Measurements from ENCODE around the gene OR12D1.
"Not testable (repeated sequence)": the region's sequence is repeated elsewhere in the genome, so short reads cannot be mapped to it uniquely, and the experiment has no call there.

The OR12D1 gene

DNA sequence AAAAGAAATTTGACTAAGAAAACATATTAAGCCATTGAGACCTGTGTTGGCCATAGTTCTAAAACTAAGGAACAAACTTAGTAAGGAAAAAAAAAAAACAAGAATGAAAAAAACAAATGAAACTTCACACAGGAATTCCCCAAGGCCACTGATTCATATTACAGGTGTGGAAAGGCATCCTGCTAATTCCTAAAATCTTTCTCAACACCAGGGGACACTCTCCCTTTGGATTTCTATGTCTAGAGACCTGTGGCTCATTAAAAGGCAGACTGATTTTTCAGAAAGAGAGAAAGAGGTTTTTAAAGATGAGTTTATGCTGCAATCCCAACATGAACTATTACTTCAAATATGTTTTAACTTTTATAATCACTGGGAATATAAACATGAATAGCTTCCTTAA lies at the start of gene OR12D1:
TSS of gene OR12D1 (plus strand) at position 341 of the 400 bp plus-strand sequence.
- peak; percentile 5 for DNase-seq (ENCODE audit: low spot score)
- no peak for FAIRE-seq

DNA sequence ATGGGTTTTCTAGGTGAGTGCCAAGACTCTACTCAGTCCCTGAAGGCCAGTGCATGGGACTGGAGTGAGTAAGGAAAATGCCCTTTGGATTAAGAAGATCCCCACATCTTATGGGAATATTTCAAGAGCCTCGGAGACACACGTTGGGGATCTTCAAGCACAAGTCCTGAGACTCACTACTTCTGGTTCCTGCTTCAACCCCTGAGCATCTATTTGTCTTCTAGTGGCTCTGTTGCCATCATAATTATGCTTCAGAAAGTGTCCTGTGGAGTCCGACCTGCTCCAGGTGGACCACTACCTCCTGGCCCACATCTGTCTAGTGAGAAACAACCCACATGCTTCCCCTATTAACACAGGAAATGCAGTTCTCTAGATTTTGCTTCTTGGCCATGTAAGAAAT lies 46.0 kb upstream of the OR12D1 start, which contains the start of gene OR5V1:
TSS of gene OR5V1 (minus strand) at position 101 of the 400 bp plus-strand sequence. CDS start 12,670 bp downstream, outside the sequence.
- no peak for FAIRE-seq

DNA sequence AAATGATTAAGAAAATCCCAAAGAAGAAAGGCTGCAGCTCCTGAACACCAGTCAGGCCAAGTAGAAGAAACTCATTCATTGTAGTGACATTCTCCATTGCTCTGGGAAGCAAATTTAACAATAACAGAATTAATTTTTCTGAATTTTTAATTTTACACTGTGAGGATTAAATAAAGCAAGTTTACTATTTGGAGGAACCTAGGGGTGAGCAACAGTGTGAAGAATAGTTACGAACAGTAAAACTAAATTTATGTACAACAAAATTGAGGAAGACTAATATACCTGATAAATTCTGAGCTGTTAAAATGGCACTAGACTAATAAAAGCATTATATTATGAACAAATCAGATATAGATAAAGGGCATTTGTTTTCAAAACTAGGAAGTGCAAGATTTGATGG lies 39.5 kb upstream of the OR12D1 start, which contains the start of gene OR12D3:
TSS of gene OR12D3 (minus strand) at position 101 of the 400 bp plus-strand sequence. CDS start at position 97, 4 bp downstream.
- DNase-seq (ENCODE audit: low spot score): no peak
- no peak for FAIRE-seq

More for the DNA sequence above, 46.0 kb upstream of the OR12D1 start, which contains the start of gene OR5V1:
- no peak for DNase-seq (ENCODE audit: low spot score)

DNA sequence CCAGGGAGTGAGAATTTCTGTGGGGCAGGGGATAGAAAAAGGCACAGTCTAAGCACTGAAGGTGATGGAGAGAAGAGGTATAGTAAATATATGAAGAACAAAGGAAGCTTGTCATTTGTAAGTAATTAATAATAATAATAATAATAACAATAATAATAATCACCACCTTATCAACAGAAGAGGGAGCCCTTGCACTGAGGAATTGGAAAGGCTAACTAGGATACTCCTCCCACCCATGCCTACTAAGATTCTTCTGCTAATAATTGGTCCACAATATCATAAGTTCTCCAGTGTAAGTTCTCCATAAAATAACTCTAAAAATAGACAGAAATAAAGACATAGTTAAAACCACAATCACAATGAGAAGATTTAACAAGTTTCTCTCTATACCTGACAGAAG lies 38.7 kb upstream of the OR12D1 start:
- DNase-seq (ENCODE audit: low spot score) (no peak), FAIRE-seq (no peak)

DNA sequence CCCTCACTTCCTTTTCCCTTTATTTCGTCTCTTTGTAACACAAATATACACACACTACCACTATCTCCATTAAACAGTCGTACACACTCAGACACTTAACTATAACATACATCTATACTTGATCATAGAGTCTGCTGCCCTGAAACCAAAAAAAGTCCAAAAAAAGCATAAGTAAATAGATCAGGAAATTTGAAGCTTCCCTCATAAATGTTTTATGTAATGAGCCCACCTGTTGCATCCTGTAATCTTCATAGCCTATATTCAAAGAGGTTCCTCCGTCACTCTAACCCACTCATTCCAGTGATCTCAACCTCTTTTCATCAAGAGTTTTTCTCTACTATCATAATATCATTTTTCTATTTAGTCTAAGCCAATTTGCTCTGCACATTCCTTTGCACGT lies 26.2 kb upstream of the OR12D1 start:
- DNase-seq (ENCODE audit: low spot score) (no peak), FAIRE-seq (no peak)

DNA sequence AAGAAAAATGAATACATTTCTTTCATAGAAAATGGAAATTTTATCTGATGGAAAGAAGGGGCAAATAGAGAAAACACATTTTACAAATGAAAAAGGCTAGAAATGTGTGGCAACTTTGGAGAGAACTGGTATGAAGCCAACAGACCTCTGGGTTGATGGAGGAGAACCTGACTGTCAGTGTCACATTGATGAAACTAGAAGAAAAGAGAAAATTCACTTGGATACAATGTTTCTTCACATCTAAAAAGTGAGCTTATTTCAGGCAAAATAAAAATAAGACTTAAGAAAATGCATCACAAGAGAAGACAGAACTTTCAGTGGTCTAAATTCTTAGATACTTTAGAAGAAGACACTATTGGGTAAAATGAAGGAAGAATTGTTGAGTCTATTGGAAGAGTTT lies 19.4 kb upstream of the OR12D1 start, which contains the start of gene OR12D2:
TSS of gene OR12D2 (plus strand) at position 301 of the 400 bp plus-strand sequence. CDS start 1,069 bp downstream, outside the sequence.
- DNase-seq (ENCODE audit: low spot score): no peak
- no peak for FAIRE-seq

DNA sequence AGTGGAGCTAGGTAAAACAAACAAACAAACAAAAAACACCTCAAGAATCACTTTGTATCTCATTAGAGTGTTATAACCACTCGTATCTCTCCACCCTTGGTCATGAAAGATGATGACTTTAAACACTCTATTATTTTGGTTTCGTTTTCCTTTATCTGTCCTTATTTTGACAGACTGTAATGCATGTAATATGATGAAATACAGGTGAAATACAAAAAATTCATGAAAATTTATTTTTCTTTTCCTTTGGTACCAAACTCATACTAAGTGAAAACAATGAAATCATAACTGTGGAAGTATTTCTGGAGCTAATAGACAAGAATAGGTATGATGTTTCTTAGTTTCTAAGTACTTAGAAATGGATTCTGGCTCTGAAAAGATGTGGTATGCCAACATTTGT lies 15.2 kb upstream of the OR12D1 start:
- DNase-seq (ENCODE audit: low spot score) (no peak), FAIRE-seq (no peak)

DNA sequence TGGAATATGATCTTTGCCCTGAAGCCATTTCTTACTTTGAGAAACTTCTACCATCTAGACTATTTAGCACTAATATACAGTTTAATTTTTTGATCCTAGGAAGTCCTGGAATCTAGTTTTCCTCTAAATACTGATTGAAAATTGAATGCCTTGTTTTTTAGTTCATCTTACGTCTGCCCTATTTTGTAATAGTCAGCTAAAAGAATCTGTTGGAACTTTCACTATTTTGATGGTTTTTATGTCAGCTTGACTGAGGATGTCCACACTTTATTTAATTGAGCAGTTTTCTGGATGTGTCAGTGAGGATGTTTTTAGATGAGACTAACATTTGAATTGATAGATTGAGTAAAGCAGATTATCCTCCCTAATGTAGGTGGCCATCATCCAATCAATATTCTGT lies 10.9 kb upstream of the OR12D1 start:
- no peak for DNase-seq (ENCODE audit: low spot score)
- no peak for FAIRE-seq

DNA sequence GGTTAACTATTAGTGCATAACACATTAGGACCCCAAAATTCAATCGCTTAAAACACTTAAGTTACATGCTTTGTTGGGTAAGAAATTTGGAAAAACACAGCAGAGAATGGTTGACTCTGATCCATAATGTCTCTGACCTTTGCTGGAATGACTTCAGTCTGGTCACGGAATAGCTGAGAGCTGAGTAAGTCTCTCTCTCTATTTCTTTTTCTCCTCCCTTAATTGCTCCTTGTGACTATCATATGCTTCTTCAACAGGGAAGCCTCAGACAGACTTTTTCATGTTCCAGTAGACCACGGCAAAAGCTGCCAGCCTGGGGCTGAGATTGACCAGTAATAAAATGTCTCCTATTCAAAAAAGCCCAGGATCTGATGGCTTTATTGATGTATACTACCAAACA lies 4.8 kb downstream of the OR12D1 start:
- DNase-seq (ENCODE audit: low spot score) (peak; percentile 14), FAIRE-seq (no peak)

DNA sequence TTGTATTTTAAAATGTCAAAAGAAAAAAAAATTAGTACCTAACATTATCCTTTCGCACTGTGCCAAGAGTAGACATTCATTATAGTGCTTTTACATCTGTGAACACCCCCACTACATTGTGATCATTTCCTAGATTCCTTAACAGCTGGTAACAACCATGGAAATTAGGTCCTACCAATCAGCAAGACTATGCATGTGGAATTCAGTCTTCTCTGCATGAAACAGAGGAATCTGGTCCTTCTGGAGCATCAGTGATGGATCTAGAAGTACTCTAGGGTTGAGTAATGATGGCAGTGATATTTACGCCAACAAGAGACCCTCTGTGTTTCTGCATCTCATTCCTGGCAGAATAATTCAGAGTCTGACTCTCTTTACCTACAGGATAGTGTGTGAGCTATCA lies 9.4 kb downstream of the OR12D1 start:
- no peak for FAIRE-seq

DNA sequence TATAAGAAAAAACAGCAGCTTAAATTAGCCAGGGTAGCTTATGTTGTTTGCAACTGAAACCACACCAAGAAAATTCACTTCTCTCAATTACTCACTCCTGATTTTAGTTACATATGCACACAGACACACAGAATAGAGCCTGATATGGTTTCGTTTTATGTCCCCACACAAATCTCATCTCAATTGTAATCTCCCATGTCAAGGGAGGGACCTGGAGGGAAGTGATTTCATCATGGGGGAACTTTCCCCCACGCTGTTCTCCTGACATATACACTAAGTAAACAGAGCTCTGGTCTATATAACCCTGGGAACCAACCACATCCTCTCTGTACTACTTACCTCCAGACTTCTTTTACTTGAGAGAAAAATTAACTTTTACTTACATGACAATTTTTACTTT lies 9.8 kb downstream of the OR12D1 start:
- DNase-seq (ENCODE audit: low spot score): no peak
- no peak for FAIRE-seq

More for the DNA sequence above, 9.4 kb downstream of the OR12D1 start:
- DNase-seq (ENCODE audit: low spot score): no peak

DNA sequence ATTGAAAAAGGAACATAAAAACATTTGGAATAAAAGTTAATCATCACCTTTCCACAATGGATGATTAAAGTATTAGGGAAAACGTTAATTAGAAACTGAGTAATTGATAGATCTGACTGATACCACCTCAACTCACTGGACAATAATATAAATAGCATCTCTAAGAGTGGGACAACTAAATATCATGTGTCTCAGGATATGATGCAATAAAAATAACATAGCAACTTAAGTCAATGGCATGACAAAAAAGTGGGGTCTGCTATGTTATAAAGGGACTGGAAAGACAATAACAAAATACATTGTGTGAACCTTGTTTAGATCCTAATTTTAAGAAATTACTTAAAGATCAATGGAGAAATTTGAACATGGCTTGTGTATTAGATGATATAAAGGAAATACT lies 10.3 kb downstream of the OR12D1 start:
- DNase-seq (ENCODE audit: low spot score): no peak
- FAIRE-seq: no peak

DNA sequence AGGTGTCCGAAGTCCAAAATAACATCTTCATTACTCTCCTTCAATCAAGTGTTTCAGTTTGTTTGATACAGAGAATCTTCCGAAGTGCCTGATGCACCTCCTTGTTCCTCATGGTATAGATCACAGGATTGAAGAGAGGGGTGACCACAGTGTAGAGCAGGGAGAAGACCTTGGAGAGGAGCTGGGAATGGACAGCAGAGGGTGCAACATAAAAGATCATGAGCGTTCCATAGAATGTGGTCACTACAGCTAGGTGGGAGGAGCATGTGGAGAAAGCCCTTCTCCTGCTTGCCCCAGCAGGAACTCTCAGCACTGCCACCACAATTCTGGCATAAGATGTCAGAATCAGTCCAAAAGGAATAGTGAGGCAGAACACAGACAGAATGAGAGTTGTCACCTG lies 11.9 kb downstream of the OR12D1 start:
- FAIRE-seq (no peak), DNase-seq (ENCODE audit: low spot score) (no peak)

DNA sequence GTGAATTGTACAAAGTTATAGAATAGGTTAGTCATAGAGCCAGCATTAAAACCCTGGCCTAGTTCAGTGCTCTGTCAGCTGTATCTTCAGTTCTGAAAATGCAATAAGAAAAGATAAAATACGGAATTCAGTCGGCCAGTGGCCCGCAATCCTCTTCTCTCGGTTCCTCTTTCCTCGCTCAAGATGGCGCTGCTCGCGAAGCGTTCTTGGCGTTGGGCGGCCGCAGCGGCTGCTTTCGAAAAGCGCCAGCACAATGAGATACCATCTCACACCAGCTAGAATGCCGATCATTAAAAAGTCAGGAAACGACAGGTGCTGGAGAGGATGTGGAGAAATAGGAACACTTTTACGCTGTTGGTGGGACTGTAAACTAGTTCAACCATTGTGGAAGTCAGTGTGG lies 22.0 kb downstream of the OR12D1 start:
- FAIRE-seq; DNase-seq (ENCODE audit: low spot score): not testable (repeated sequence)

DNA sequence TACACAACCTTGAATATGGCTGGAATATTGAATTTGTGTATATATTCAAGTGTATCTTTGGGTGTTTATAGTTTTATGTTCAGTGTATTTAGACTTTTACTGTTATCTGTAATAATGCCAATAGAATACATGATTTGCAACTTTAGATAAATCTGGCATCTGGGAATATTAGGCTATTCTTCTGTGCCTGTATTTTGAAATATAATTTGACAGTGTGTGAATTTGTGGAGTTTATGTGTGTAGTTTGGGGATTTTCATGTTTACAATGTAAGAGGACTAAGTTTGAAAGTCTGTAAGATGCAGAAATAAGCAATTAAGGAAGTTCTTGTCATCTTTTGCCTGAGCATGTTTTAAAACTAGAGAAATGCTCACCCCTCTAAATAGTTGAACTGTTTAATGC lies 24.3 kb downstream of the OR12D1 start, which contains the start of gene OR10C1:
TSS of gene OR10C1 (plus strand) at position 301 of the 400 bp plus-strand sequence. CDS start 710 bp downstream, outside the sequence.
- FAIRE-seq: no peak

DNA sequence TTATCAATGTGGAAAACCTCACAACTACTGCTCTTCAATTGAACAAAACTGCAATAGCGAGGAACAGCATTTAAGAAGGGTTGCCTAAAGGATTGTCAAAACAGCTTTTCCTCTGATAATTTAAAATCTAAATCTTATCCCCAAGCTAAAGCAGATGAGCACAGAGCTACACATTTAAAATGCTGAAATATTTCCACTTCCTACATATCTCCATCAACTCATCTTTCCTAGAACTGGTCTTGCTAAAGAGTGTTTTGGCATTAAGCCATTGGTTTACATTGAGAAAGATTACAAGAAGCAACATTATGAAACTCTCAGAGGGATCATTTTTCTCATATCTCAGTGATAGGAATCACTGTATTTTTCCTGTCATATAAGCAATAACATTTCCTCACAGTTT lies 28.0 kb downstream of the OR12D1 start:
- FAIRE-seq (no peak), DNase-seq (ENCODE audit: low spot score) (no peak)

More for the DNA sequence above, 24.3 kb downstream of the OR12D1 start, which contains the start of gene OR10C1:
- DNase-seq (ENCODE audit: low spot score): no peak

DNA sequence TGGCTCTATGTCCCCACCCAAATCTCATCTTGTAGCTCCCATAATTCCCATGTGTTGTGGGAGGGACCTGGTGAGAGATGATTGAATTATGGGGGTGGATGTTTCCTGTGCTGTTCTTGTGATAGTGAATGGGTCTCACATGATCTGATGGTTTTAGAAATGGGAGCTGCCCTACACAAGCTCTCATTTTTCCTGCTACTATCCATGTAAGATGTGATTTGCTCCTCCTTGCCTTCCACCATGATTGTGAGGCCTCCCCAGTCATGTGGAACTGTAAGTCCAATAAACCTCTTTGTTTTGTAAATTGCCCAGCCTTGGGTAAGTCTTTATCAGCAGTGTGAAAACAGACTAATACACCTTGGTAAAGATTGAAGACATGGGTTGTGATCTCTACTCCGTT lies 29.3 kb downstream of the OR12D1 start:
- DNase-seq (ENCODE audit: low spot score); FAIRE-seq: not testable (repeated sequence)

DNA sequence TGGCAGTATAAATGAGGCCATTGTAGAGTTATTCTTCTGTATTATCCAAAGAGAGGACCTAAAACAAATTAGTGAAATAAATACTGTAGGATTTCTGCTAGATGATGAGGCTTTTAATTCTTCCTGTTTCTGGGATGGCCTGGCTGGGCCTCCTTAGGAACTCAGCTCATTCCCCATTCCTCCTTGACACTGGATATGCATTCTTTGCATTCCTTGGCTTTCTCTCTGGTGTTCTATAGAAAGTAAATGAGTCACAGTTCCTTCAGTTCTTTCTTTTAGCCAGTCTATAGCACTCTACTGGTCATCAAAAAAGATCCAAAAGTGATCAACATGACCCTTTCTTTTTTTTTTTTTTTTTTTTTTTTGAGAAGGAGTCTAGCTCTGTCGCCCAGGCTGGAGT lies 32.9 kb downstream of the OR12D1 start:
- DNase-seq (ENCODE audit: low spot score): peak; percentile 38

DNA sequence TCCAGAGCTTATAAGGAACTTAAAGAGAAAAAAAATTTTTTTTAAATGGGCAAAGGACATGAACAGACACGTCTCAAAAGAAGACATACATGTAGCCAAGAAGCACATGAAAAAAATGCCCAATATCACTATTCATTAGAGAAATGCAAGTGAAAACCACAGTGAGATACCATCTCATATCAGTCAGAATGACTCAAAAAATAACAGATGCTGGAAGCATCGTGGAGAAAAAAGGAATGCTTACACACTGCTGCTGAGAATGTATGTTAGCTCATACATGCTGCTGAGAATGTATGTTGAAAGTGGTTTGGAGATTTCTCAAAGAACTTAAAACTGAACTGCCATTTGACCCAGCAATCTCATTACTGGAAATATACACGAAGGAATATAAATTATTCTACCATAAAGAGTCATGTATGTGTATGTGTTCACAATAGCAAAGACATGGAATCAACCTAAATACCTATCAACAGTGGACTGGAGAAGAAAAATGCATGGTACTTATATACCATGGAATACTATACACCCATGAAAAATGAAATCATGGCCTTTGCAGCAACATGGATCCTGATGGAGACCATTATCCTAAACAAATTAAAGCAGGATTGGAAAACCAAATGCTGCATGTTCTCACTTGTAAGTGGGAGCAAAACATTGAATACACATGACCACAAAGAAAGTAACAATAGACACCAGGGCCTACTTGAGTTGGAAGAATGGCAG lies 36.9 kb downstream of the OR12D1 start:
- DNase-seq (ENCODE audit: low spot score) (peak; percentile 18), FAIRE-seq (no peak)

More for the DNA sequence above, 32.9 kb downstream of the OR12D1 start:
- FAIRE-seq: no peak

DNA sequence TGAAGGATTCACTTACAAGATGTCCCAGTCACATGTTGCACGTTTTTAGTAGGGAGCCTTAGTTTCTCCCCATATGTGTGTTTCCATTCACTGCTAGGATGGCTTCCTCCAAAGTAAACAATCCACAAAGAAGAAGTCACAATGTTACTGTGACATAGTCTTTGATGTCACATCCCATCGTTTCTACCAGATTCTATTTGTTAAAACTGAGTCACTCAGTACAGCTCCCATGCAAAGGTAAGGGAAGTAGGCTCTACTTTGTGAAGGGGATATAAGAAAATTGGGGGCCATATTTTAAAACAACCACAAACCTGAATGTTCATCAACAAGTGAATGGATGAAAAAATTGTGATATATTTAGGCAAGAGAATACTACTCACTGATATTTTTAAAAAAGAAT lies 42.2 kb downstream of the OR12D1 start, which contains the start of the genes OR11A1 and OR2H1:
TSS of gene OR11A1 (minus strand) at position 101 of the 400 bp plus-strand sequence. CDS start 29,430 bp downstream, outside the sequence.
TSS of gene OR2H1 (plus strand) at position 185 of the 400 bp plus-strand sequence. CDS start 4,615 bp downstream, outside the sequence.
- FAIRE-seq (no peak), DNase-seq (ENCODE audit: low spot score) (no peak)

DNA sequence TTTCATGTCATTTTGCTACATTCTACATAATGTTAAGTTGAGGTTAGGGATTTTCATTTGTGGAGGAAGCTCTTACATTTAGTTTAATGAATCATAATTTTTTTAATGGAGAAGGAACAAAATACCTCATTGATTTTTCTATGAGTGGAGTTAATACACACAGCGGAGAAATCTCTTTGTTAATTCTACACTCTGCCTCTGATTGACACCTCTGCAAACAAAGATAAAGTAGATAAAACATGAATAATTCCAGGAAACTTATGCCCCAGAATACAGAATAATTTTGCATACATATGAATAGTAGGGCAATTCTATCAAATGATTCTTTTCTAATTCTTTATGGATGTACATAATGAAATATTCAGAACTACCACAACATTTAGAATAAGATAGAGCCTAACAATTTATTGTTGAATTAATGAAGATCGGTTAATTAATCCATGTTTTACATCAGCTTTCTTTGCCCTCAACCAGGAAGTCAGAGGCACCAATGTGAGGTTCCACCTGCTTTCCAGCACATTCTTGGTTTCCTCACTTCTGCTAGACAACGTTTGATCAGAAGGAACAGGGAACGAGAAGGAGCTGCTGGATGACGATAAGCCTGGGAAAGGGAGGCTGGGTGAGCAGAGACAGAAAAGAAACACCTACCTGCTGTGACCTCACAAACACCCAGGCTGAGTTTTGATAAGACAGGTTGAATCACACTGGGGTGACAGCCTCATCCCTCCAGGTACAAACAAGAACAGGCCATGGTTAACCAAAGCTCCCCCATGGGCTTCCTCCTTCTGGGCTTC lies 46.5 kb downstream of the OR12D1 start:
- FAIRE-seq: no peak
- DNase-seq (ENCODE audit: low spot score): no peak

DNA sequence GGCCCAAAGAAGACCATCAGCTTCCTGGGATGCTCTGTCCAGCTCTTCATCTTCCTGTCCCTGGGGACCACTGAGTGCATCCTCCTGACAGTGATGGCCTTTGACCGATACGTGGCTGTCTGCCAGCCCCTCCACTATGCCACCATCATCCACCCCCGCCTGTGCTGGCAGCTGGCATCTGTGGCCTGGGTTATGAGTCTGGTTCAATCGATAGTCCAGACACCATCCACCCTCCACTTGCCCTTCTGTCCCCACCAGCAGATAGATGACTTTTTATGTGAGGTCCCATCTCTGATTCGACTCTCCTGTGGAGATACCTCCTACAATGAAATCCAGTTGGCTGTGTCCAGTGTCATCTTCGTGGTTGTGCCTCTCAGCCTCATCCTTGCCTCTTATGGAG lies 47.3 kb downstream of the OR12D1 start:
- FAIRE-seq (no peak), DNase-seq (ENCODE audit: low spot score) (no peak)

Measured in RCC 7860 (cell line).